GM23338 (cell line): ENCODE data around the gene ANKRD44. TPM values are rescaled to one million over a fixed set of nuclear protein-coding genes. Genes with fewer than 3 reads are reported as not detected.

ENCODE experiments used
- ATAC-seq: fragments of 200-7000 bp; cut with Tn5 transposase; 3 replicates; pipeline ENCODE4 v1.9.1; 2020
- DNase-seq: peaks from one replicate; pipeline ENCODE4 v3.0.0-alpha.2; 2015; ENCODE audit warnings: low spot score
- H2AFZ ChIP-seq: fragments of 200-600 bp; sonication (generic); 2 replicates; pipeline ENCODE4 v1.8.0; 2016; ENCODE audit warnings: antibody characterized with exemption, mild to moderate bottlenecking, moderate library complexity
- H3F3A ChIP-seq: fragments of 200-600 bp; sonication (generic); replicated peaks from 2 replicates; pipeline ENCODE4 v1.8.0; 2017; ENCODE audit warnings: antibody characterized with exemption, mixed run types, low read depth
- H3K27ac ChIP-seq: fragments of 200-600 bp; sonication (generic); 2 replicates; pipeline ENCODE4 v1.6.1; 2016; ENCODE audit warnings: low read depth
- H3K27me3 ChIP-seq: fragments of 200-600 bp; sonication (generic); 2 replicates; pipeline ENCODE4 v1.8.0; 2016; ENCODE audit warnings: mild to moderate bottlenecking, mixed run types, moderate library complexity; ENCODE audit not compliant: insufficient read depth
- H3K36me3 ChIP-seq: fragments of 200-600 bp; sonication (generic); 2 replicates; pipeline ENCODE4 v1.8.0; 2016; ENCODE audit warnings: mild to moderate bottlenecking; ENCODE audit not compliant: insufficient read depth
- H3K4me1 ChIP-seq: fragments of 200-600 bp; sonication (generic); 2 replicates; pipeline ENCODE4 v1.8.0; 2016; ENCODE audit warnings: mild to moderate bottlenecking, moderate library complexity; ENCODE audit not compliant: insufficient read depth
- H3K4me2 ChIP-seq: fragments of 200-600 bp; sonication (generic); 2 replicates; pipeline ENCODE4 v1.7.1; 2017; ENCODE audit warnings: mixed run types
- H3K4me3 ChIP-seq: fragments of 200-600 bp; sonication (generic); 2 replicates; pipeline ENCODE4 v1.6.1; 2016; ENCODE audit warnings: mixed run types
- H3K79me2 ChIP-seq: fragments of 200-600 bp; sonication (generic); replicated peaks from 2 replicates; pipeline ENCODE4 v1.8.0; 2017; ENCODE audit warnings: mild to moderate bottlenecking; ENCODE audit not compliant: insufficient read depth
- H3K9me2 ChIP-seq: fragments of 200-600 bp; sonication (generic); 2 replicates; pipeline ENCODE4 v1.8.0; 2017; ENCODE audit not compliant: insufficient read depth
- H4K20me1 ChIP-seq: fragments of 200-600 bp; sonication (generic); replicated peaks from 2 replicates; pipeline ENCODE4 v1.8.0; 2017; ENCODE audit warnings: mild to moderate bottlenecking; ENCODE audit not compliant: insufficient read depth
- H3K27ac Mint-ChIP-seq: 2 replicates; pipeline ENCODE4 v1.8.0; 2020; ENCODE audit warnings: inconsistent platforms, mild to moderate bottlenecking, moderate library complexity, mixed read lengths
- H3K27me3 Mint-ChIP-seq: 3 replicates; pipeline ENCODE4 v1.8.0; 2022; ENCODE audit warnings: low read depth, mild to moderate bottlenecking, moderate library complexity, mixed read lengths, inconsistent platforms; ENCODE audit not compliant: insufficient read depth, poor library complexity
- H3K36me3 Mint-ChIP-seq: 3 replicates; pipeline ENCODE4 v1.8.0; 2021; ENCODE audit warnings: low read depth, mild to moderate bottlenecking, inconsistent platforms, moderate library complexity, mixed read lengths
- H3K4me1 Mint-ChIP-seq: 3 replicates; pipeline ENCODE4 v1.8.0; 2020; ENCODE audit warnings: mild to moderate bottlenecking, inconsistent platforms, mixed read lengths
- H3K4me3 Mint-ChIP-seq: 3 replicates; pipeline ENCODE4 v1.8.0; 2021; ENCODE audit warnings: moderate library complexity, mild to moderate bottlenecking, inconsistent platforms, mixed read lengths
- H3K9me3 Mint-ChIP-seq: 3 replicates; pipeline ENCODE4 v1.8.0; 2020; ENCODE audit warnings: moderate library complexity, mild to moderate bottlenecking, inconsistent platforms, mixed read lengths
- CREB1 ChIP-seq: fragments of 250-450 bp; sonication (Bioruptor Pico); IDR thresholded peaks from 2 replicates; pipeline ENCODE4 v1.5.0; 2020; ENCODE audit warnings: low read depth, mild to moderate bottlenecking, moderate library complexity
- CTCF ChIP-seq, 2 experiments: fragments of 200-600 bp in 1 of 2; sonication (generic) in 1 of 2; conservative IDR thresholded peaks; 2 replicates each; pipeline versions ENCODE4 v1.5.1 to v1.6.1; 2016 to 2017; ENCODE audit warnings: antibody characterized with exemption in 2 of 2, low read depth in 2 of 2, mild to moderate bottlenecking in 2 of 2, moderate library complexity in 1 of 2
- ETS1 ChIP-seq: IDR thresholded peaks from 2 replicates; pipeline ENCODE4 v1.6.1; 2016; ENCODE audit warnings: antibody characterized with exemption
- EZH2 ChIP-seq: fragments of 200-600 bp; sonication (generic); IDR thresholded peaks from one replicate; pipeline ENCODE4 v1.8.0; 2017; ENCODE audit warnings: antibody characterized with exemption, mild to moderate bottlenecking, low read depth; ENCODE audit not compliant: unreplicated experiment
- EZH2phosphoT487 ChIP-seq: fragments of 200-600 bp; sonication (generic); IDR thresholded peaks from one replicate; pipeline ENCODE4 v1.8.1; 2018; ENCODE audit warnings: antibody characterized with exemption; ENCODE audit not compliant: unreplicated experiment
- JUNB ChIP-seq: IDR thresholded peaks from one replicate; pipeline ENCODE4 v1.6.1; 2016; ENCODE audit warnings: antibody characterized with exemption; ENCODE audit not compliant: unreplicated experiment
- NANOG ChIP-seq: IDR thresholded peaks from 2 replicates; pipeline ENCODE4 v1.6.1; 2016; ENCODE audit warnings: antibody characterized with exemption, borderline replicate concordance
- POLR2AphosphoS5 ChIP-seq: IDR thresholded peaks from 2 replicates; pipeline ENCODE4 v1.6.1; 2016; ENCODE audit warnings: antibody characterized with exemption, low read depth
- REST ChIP-seq: IDR thresholded peaks from one replicate; pipeline ENCODE4 v1.6.1; 2018; ENCODE audit warnings: antibody characterized with exemption; ENCODE audit not compliant: unreplicated experiment
- ZNF114 ChIP-seq: fragments of 250-450 bp; sonication (Bioruptor Pico); IDR thresholded peaks from 2 replicates; pipeline ENCODE4 v1.5.0; 2020; ENCODE audit warnings: mild to moderate bottlenecking, moderate library complexity
- ZNF331 ChIP-seq: fragments of 250-450 bp; sonication (Bioruptor Pico); IDR thresholded peaks from 2 replicates; pipeline ENCODE4 v1.5.0; 2020; ENCODE audit warnings: low read depth, mild to moderate bottlenecking, moderate library complexity
- polyA plus RNA-seq: library from polyadenylated mRNA; unstranded; fragments of >200 nt; fragmentation: Nextera tagmentation; extraction: Ambion mirVana; gene quantifications from 2 replicates; pipeline ENCODE4 v1.2.1, GENCODE V29; 2016
- total RNA-seq: library from RNA; depleted of rRNA; stranded (reverse); fragments of >200 nt; shearing (Covaris generic); gene quantifications from 2 replicates; pipeline ENCODE4 v1.2.3, GENCODE V29; 2014

Gene ANKRD44
- total and polyA plus RNA-seq, 2 experiments from 2014 or later = 0.44 to 0.56 TPM

- H3K27ac Mint-ChIP-seq = no peak overlapping the region
- Histone ChIP-seq H3K9me2 (no peaks in the 10 kb centered on the region), H3K4me2 (no peak overlapping the region), H3K27ac (no peak overlapping the region), H3K27me3 (no peaks in the 10 kb centered on the region), H2AFZ (no peak overlapping the region), H3K4me1 (no peaks in the 10 kb centered on the region), H3K36me3 (no peaks in the 10 kb centered on the region), H3K4me3 (no peak overlapping the region), H3F3A (no peaks in the 10 kb centered on the region), H3K79me2 (no peaks in the 10 kb centered on the region), H4K20me1 (no peaks in the 10 kb centered on the region)
- H3K27me3 Mint-ChIP-seq = no peaks in the 10 kb centered on the region
- H3K4me1 Mint-ChIP-seq = no peaks in the 10 kb centered on the region; the same call in 2 of the 3 replicates
- ATAC-seq (no peak), DNase-seq (no peak)
- H3K36me3 Mint-ChIP-seq = no peaks in the 10 kb centered on the region
- TF ChIP-seq REST = no peak
- TF ChIP-seq ETS1 = no peak
- TF ChIP-seq ZNF331 (CRISPR knock-in tag) = no peak
- TF ChIP-seq EZH2phosphoT487 = no peak
- TF ChIP-seq NANOG = no peak
- TF ChIP-seq JUNB = no peak
- no peak for TF ChIP-seq POLR2AphosphoS5
- no peak for TF ChIP-seq CTCF (conservative IDR thresholded peaks at IDR 0.05; ENCODE audit: low read depth in 2 of 2)
- TF ChIP-seq EZH2 = no peak
- no peaks in the 10 kb centered on the region for H3K9me3 Mint-ChIP-seq
- no peak overlapping the region for H3K4me3 Mint-ChIP-seq
Observed at GRCh38 chr2:197001921-197002320, 308.7 kb downstream of the ANKRD44 start.

- no peaks in the 10 kb centered on the region for H3K9me2 ChIP-seq
- no peaks in the 10 kb centered on the region for H3K27me3 Mint-ChIP-seq
- no peaks in the 10 kb centered on the region for H3K79me2 ChIP-seq
- H3K4me1 ChIP-seq = no peaks in the 10 kb centered on the region
- no peak overlapping the region for H3K4me3 ChIP-seq
- no peaks in the 10 kb centered on the region for H4K20me1 ChIP-seq
- H3K27ac ChIP-seq = no peak overlapping the region
- no peak overlapping the region for H3K27ac Mint-ChIP-seq
- H3K4me3 Mint-ChIP-seq = no peak overlapping the region
- no peak overlapping the region for H2AFZ ChIP-seq
- DNase-seq (no peak), ATAC-seq (no peak)
- no peaks in the 10 kb centered on the region; the same call in 2 of the 3 replicates for H3K4me1 Mint-ChIP-seq
- H3K27me3 ChIP-seq = no peaks in the 10 kb centered on the region
- no peaks in the 10 kb centered on the region for H3F3A ChIP-seq
- H3K36me3 ChIP-seq = no peaks in the 10 kb centered on the region
- no peaks in the 10 kb centered on the region for H3K36me3 Mint-ChIP-seq
- no peak overlapping the region for H3K4me2 ChIP-seq
- no peaks in the 10 kb centered on the region for H3K9me3 Mint-ChIP-seq
- TF ChIP-seq ZNF114 (no peak), ETS1 (no peak), CREB1 (CRISPR knock-in tag) (no peak), EZH2phosphoT487 (no peak), REST (no peak)
Observed at GRCh38 chr2:196995757-196996314, 314.7 kb downstream of the ANKRD44 start.
